GM19238 (cell line): ENCODE measurements around the gene APBA3.

Experiments used
- DNase-seq: peaks from one replicate; pipeline ENCODE4 v3.0.0; 2011; ENCODE audit warnings: low spot score; ENCODE audit not compliant: insufficient read length

APBA3 gene

DNA sequence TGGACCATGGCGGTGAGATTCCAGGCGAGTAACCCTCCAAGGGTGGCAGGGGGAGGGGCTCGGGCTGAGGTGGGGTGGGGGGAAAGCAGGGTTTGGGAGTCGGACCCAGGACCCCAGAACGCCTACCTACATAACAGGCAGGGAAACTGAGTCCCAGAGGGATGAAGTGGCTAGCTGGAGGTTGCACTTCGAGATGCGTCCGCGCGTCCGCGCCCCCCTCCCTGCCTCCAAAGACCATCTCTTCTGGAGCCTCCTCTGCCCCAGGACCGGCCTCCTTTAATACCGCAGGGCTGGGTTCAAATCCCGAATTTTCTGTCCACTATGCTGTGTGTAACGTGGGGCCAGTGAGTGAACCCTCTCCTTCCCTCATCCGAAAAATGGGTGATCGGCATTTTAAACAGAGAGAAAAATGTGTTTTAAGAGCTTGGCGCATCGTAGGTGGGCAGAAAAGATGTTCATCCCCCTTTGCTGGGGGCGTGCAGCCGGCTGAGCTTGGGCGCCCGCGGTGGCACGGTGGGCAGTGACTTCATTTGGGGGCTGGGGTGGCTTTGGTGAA is 39.5 kb downstream of the APBA3 start:
- DNase-seq: no peak

DNA sequence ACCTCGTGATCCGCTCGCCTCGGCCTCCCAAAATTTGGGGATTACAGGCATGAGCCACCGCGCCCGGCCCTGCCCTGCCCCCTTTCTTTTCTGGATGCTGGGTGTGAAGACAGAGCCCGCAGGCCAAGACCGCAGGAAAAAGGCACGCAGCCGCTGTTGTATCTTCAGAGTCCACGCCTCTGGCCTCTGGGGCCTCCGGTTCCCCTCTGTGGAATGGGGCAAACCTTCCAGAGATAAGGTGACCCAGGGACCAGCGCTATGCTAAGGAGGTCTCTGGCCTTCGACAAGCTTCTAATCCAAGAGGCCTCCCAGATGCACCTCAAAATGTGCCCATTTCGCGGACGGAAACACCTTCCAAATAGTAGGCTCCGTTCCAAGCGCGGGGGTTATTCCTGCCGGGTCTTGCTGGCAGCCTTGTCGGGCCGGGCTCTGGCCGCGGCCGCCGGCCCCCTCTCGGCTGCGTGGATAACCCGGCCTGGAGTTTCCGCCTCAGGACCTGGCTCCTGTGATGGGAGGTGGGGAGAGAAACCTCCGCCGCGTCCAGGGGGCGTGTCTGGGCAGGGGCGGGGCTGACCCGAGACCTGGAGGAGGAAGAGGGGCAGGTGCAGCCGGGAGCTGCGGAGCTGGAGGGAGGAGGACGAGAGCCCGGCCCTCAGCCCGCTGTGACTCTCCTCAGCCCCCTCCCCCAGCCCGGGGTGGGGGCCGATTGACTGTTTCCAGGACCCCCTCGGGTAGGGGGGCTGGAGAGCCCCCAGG is 40.2 kb downstream of the APBA3 start:
- DNase-seq: peak; percentile 87

DNA sequence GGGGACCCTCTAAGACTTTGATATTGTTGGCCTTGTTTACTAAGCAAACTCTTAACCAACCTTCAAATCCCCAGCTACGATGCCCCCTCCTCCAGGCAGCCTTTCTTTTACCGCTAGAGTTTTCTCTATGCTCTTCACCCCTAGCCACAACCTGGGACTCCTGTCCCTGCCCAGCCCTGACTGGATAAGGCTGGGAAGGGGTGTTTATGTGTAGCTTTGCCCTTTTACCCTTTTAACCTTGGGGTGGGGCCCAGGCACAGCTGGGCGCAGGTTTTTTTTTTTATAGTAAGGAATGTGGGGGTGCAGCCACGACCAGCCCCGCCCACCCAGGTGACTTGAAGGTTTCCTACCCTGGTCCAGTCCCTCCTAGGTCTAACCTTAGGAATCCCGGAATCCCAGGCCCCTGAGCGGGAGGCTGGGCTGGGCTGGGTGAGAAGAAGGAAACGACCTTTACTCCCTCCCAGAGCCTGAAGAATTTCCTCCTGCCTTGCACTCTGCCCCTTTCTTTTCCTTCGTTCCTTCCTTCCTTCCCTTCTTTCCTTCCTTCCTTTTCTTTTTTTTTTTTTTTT is 41.1 kb downstream of the APBA3 start:
- DNase-seq: no peak

DNA sequence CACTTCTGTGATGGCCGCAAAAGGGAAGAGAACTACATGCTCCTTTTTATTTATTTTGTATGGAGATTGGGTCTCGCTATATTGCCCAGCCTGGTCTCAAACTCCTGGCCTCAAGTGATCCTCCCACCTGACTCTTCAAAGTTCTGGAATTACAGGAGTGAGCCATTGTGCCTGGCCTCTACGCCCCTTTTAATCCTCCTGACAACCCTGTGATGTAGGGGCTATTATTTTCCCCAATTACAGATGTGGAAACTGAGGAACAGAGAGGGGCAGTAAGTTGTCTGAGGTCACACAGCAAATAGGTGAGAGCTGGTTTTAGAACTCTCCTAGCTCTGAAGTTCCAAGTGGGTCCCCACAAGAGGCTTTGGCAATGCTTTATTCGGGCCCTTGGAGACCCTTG is 41.6 kb downstream of the APBA3 start:
- DNase-seq: no peak

DNA sequence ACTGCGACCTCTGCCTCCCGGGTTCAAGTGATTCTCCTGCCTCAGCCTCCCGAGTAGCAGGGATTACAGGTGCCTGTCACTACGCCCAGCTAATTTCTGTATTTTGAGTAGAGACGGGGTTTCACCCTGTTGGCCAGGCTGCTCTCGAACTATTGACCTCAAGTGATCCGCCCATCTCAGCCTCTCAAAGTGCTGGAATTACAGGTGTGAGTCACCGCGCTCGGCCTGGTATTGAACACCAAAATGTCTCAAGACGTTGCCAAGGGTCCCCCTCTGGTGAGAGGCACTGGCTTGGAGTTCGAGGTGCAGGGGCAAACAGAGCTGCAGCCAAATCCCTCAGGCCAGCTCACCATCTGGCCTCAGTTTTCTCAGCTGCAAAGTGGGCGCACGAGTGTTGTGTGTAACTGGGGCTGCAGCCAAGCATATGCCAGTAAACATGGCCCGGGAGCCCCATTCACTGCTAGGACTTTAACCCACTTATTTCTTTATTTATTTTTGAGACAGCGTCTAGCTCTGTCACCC is 45.3 kb downstream of the APBA3 start:
- no peak for DNase-seq

DNA sequence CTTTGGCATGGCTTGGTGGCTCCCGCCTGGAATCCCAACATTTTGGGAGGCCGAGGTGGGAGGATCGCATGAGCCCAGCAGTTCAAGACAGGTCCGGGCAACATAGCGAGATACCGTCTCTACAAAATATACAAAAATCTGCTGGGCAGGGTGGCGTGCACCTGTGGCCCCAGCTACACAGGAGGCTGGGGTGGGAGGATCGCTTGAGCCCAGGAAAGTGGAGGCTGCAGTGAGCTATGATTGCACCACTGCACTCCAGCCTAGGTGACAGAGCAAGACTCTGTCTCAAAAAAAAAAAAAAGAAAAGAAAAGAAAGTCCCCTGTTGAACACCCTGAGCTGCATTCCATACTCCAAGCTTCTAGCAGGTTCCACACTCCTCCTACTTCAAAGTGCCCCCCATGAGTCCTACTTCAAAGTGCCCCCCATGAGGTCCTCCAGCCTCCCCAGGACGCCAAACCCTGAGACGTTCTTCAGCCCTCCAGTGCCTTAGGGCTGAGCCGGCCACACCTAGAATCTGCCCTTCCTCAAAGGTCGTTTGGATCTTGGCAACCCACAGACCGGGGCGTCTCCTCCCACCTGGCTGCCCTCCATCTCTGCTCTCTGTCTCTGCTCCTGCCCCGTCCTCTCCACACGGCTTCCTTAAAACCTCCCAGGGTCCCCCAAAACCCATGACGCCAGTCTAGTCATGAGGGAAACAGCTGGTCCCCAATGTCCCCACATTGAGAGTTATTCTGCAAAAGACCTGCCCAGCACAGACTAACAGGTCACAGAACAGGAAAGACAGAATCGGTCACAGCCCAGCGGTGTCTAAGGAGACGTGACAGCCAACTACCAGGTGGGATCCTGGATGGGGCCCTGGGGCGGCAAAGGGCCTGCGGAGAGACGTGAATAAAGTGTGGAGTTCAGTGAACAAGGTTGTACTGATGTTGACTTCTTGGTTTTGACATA is 48.6 kb downstream of the APBA3 start:
- DNase-seq: no peak

DNA sequence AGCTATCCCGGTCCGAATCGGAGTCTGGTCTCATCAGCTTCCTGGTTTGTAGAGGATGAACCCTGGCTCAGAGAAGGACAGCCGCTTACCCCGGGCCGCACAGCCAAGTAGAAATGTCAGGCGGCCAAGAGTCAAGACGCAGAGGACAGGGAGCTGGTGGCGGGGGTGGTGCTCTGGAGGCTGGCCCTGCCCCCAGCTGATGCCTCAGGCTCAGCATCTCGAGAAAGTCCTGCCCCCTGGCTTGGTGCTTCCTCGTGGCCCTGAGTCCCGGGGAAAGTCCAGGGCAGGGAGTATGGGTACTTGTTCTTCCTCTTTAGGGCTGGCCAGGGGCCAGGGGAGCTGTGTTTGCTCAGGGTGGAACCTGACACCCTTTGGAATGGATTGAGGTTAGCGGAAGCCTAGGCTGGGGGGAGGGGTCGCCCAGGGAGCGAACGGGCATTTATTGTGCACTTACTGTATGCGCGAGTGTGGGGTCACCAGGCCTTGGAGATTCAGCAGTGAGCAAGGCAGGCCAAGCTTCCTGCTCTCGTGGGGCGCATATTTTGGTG is 51.2 kb downstream of the APBA3 start:
- no peak for DNase-seq

DNA sequence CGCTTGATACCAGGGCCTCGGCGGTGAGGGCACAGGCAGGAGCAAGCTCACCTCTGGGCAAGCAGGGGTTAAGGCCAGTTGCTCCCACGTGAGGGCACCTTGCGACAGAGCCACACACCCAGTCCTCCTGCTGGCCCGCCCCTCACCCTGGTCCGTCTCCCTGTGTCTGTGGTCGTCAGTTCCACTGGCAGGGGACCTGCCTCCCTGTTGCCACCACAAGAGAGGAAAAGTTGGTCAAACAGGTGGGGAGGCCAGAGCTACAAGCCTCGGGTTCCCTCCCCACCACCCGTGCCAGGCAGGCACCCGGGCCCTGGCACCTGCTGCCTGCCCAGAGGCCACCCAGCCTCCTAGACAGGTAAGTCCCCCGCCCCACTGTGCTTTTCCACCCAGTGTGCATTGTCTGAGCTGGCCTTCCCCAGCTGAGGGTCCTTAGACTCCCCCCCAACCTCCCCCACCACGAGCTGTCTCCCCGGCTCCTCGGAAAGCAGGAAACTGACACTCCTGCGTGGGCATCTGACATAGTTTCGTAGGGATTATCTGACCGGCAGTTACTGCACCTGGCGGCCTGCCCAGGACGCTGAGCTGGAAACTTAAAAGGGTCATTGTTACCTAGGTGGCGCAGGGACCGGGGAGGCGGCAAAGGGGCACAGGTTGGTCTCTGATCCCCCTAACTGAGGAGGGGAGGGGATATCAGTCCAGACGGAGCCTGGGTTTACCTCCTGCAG is 53.1 kb downstream of the APBA3 start, which contains the start of gene TJP3:
Gene TJP3, plus strand, starts transcription at position 178 of the 725 bp plus-strand sequence. CDS start 20,049 bp downstream, outside the sequence.
- no peak for DNase-seq

DNA sequence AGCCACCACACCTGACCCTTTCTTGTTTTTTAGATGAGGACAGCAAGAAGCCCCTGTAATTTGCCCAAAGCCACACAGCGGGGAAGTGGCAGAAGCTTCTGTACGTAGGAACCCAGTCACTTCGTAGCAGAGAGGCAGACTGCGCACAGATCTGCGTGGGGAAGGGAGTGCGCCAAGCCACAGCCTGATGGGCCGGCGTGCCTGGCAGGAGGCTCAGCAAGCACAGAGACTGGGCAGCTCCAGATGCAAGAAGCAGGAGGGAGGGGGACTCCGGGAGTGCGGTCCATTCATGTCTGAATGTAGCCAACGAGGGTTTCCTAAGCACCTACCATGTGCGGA is 53.7 kb downstream of the APBA3 start:
- DNase-seq: no peak

DNA sequence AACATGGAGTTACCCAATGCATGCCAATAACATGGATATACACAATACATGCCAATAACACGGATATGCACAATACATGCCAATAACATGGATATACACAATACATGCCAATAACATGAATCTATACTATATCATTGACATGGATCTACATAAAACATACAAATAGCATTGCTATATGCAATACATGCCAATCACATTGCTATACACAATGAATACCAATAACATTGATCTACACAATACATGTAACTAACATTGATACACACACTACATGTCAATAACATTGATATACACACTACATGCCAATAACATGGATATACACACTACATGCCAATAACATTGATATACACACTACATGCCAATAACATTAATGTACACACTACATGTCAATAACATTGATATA is 60.3 kb downstream of the APBA3 start:
- DNase-seq: no peak
